ENCODE results near the gene VPS26C.

DNA sequence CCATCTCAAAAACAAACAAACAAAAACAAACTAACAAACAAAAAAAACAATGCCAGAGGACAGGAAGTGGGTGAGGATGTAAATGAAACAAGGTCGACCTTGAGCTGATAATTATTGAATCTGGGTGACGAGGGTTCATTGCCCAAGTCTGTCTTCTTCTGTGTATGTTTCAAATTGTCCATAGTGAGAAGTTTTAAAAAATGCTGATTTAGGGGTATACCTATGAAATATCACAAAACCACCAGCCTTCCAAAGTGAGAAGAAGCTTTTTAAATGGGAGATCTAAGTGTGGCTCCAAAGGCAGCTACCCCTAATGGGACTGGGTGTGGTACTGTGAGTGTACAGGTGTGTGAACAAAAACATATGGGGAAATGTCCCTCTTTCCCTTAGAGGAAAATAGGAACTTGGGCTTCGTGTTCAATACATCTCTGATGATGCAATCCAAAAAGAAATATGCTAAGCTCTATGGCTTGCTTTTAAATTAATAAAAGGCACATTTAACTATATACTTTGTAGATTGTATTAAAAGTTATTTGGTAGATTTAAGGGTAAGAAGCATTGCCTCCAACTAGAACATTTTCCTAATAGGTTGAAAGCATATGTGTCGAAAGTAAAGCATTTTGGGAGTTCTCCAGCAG lies 33.1 kb upstream of the VPS26C start:
- TF ChIP-seq, protein P1, sequence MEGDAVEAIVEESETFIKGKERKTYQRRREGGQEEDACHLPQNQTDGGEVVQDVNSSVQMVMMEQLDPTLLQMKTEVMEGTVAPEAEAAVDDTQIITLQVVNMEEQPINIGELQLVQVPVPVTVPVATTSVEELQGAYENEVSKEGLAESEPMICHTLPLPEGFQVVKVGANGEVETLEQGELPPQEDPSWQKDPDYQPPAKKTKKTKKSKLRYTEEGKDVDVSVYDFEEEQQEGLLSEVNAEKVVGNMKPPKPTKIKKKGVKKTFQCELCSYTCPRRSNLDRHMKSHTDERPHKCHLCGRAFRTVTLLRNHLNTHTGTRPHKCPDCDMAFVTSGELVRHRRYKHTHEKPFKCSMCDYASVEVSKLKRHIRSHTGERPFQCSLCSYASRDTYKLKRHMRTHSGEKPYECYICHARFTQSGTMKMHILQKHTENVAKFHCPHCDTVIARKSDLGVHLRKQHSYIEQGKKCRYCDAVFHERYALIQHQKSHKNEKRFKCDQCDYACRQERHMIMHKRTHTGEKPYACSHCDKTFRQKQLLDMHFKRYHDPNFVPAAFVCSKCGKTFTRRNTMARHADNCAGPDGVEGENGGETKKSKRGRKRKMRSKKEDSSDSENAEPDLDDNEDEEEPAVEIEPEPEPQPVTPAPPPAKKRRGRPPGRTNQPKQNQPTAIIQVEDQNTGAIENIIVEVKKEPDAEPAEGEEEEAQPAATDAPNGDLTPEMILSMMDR (conservative IDR thresholded peaks at IDR 0.05; ENCODE audit: low read length): no peak
- TF ChIP-seq EZH2phosphoT487 (IDR thresholded peaks at IDR 0.05; ENCODE audit: borderline replicate concordance): no peak
